Fibroblast of mammary gland (primary cell): ENCODE measurements around the gene ZRANB1.
A peak's percentile ranks its signal among the peaks of the same experiment; 100 is the strongest.

Source experiments
- DNase-seq: peaks from one replicate; pipeline ENCODE4 v3.0.0-alpha.2; 2010; ENCODE audit warnings: low read depth
- H3K4me3 ChIP-seq: 2 replicates; pipeline ENCODE4 v1.5.1; 2011; ENCODE audit warnings: low read depth, mild to moderate bottlenecking, low read length, moderate library complexity; ENCODE audit not compliant: control insufficient read depth
- CTCF ChIP-seq: conservative IDR thresholded peaks from 2 replicates; pipeline ENCODE4 v1.5.1; 2011; ENCODE audit warnings: low read depth, low read length, inconsistent platforms; ENCODE audit not compliant: control insufficient read depth, insufficient read depth

The ZRANB1 gene

DNA sequence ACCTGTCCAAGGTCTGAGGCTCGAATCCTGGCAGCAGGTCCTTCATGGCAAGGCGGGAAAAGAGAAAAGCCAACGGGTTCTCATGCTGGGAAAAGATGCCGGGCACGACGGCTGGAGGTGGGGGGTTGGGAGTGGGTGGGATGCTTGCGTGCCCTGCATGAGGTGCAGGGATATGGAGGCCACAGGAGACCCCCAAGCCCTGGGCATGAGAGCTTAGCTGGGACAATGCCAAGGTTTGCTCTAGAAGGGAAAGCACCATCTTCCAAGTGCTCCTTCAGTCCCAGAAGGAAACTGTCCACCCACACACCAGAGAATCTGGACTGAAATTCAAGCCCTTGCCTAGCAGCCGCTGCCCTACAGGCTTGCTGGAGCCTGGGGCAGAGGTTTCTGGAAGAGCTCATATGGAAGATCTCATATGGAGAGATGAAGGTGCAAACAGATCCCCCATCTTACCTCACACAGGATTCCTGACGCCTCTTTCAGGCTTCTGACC is 64.3 kb downstream of the ZRANB1 start:
- no peak for DNase-seq
- no peak overlapping the region for H3K4me3 ChIP-seq
- TF ChIP-seq CTCF: no peak

- DNase-seq: peak; percentile 66
- TF ChIP-seq CTCF: no peak
- no peak overlapping the region for H3K4me3 ChIP-seq
Observed at GRCh38 chr10:125006921-125007426, 65.1 kb downstream of the ZRANB1 start.

DNA sequence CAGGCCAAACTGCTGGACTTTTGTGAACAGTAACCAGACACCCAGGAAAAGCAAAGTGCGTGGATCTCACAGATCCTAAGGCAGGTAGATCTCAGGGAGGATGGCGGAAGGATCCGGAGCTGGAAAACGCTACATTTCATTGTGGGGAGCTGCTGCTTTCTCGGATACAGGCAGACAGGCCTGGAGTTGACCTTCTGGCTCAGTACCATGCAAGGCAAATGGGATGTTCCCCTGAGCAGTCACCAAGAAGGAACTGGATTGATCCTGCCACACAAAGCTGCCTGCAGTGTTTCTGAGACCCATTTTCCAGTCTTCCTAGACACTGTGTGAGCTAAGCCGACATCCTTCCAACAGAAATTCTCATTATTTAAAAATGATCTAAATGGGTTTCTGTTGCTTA is 65.5 kb downstream of the ZRANB1 start:
- no peak for DNase-seq
- TF ChIP-seq CTCF: no peak
- H3K4me3 ChIP-seq: no peak overlapping the region

DNA sequence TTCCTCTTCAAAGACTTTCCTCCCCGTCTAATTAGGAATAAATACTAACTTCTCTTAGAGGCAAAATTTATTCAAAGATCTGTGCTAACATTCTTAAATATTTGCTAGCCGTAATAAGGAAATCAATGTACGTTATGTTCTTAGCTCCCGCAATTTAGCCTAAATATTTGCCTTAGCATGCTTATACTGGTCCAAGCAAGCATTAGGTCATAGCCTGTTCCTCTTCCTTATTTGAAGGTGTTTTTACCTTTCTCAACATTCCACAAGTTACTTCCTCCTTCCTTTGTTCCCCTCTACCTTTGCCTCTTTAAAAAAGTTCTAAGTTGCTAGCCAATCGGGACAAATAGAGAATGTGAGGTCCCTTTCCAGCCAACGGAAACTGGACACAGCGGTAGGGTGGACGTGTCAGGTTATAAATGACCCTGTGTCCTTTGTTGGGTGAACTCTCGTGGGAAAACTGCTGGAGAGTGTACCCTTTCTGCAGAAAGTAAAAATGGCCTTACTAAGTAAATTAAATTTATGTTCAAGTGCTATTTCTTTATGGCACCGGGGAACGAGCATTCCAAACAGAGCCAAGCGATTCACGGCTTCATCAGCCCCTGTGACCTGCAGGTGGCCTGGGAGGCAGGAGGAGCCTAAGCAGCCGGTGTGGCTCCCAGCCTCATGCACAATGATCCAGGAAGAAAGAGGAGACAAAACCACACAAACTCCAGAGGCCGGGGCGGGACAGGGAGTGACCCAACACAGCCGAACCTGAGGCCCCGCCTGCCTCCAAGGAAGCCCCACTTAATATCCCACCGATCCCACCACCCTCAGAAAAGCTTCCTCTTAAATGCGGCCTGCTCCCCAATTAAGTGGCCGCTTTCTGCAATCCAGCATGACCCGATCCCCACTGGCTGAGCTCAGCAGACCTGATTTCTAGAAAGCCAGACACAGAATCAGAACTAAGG is 67.0 kb downstream of the ZRANB1 start:
- H3K4me3 ChIP-seq: no peak overlapping the region
- no peak for DNase-seq
- TF ChIP-seq CTCF: no peak

- no peak for DNase-seq
- no peak overlapping the region for H3K4me3 ChIP-seq
- no peak for TF ChIP-seq CTCF
Observed at GRCh38 chr10:125009661-125010161, 67.8 kb downstream of the ZRANB1 start.

DNA sequence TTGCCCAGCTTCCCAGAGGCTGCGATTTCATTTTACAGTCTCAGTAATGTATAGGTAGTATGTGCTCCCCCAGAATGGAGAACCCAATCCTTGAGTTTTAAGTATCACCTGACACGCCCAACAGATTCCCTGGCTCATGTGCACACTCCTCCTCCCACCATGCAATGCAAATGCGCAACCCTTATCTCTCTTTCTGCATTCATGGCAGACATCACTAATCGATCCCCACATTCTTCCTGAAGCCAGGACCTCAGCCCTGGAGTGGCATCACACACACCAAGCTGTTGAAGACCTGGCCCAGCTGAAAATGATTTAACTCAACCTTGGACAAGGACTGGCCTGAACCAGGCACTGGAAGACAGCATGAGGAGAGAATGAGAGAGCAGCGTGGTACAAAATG is 68.4 kb downstream of the ZRANB1 start:
- TF ChIP-seq CTCF: no peak
- H3K4me3 ChIP-seq: no peak overlapping the region
- no peak for DNase-seq
